Medulla oblongata (tissue), 1 donor: Measurements from ENCODE around the gene ACTN1.

ENCODE experiments used
- DNase-seq: peaks from one replicate; pipeline ENCODE4 v3.0.0-alpha.2; 2015; ENCODE audit errors: extremely low spot score

The ACTN1 gene

DNA sequence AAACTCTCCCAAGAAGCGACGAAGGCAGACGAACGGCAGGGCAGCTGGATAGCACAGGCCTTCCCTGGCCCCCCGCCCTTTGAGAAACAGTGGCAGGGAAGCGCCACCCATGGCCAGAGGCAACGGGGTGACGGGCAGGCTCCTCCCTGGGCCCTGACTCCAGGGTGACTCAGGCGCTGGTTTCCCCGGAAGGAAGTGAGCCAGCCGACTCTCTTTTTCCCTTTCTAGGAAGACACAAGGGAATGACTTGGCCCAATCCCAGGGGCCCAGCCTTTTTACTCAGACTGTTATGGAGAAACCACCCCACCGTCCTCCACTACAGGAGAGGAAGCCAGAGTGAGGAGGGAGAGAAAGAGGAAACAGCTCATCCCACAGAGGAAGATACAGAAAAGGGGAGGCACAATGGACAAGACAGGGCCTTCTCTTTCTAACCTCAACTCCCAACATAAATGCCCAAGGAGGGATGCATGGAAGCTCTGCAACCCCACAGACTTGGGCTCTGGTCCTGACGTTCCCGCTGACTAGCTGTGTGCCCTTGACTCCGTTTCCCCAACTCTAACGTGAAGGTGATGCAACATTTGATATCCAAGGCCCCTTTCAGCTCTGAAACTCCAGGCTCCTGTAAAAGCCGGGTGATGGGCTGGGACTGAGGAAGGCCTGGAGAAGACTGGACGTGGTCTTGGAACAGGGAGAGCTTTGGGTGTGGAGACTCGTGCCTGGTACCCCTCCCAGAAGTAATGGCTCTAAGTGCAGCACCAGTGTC, 27.9 kb downstream of the ACTN1 start:
- DNase-seq, result peak; percentile 34

DNA sequence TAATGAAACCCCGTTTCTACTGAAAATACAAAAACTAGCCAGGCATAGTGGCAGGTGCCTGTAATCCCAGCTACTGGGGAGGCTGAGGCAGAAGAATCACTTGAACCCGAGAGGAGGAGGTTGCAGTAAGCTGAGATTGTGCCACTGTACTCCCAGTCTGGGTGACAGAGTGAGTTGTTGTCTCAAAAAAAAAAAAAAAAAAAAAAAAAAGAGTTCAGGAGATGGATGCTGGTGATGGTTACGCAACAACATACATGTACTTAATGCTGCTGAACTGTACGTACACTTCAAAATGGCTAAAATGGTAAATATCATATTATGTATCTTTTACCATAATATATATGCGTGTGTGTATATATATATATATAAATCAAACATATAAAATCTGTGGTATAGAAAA, 29.0 kb downstream of the ACTN1 start:
- no peak for DNase-seq

- DNase-seq, result no peak
Measured at GRCh38 chr14:68949601-68949965, 29.5 kb downstream of the ACTN1 start.

GRCh38 chr14:68948686-68949600, 30.2 kb downstream of the ACTN1 start:
- no peak for DNase-seq

GRCh38 chr14:68947802-68948201, 31.3 kb downstream of the ACTN1 start:
- no peak for DNase-seq

DNA sequence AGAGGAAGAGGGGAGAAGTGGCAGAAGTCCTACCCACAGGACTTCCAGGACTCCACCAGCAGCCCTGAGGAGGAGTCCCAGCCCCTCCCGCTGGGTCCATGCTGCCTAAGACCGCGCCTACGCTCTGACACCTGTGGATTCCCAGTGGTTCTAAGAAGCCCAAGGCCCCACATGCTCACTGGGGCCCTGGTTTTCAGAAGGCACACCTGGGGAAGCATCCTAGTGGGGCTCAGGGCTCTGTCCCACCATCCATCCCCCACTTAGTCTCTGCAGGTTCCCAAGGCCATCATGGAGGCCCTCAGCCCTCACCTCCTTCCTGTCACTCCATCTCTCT, 32.6 kb downstream of the ACTN1 start:
- DNase-seq, result no peak

- DNase-seq, result no peak
Measured at GRCh38 chr14:68945585-68946488, 33.3 kb downstream of the ACTN1 start.

DNA sequence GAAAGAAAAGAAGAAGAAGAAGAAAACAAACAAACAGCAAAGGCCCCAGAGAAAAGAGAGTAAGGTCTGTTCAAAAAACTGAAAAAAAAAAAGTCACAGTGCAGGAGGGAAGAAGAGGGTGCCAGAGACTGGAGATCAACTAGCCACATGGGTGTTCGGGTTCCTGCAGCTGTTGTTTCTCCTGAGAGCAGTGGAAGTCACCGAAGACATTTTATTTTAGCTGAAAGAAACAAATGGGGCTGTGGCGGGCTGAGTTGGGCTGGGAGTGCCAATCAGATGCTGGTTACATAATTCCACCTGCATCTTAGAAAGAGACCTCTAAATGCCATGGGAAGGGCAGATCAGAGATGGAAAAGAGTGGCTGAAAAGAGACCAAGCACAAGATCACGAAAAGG, 33.9 kb downstream of the ACTN1 start:
- DNase-seq, result no peak

- peak; percentile 29 for DNase-seq
Measured at GRCh38 chr14:68944162-68944561, 34.9 kb downstream of the ACTN1 start.

DNA sequence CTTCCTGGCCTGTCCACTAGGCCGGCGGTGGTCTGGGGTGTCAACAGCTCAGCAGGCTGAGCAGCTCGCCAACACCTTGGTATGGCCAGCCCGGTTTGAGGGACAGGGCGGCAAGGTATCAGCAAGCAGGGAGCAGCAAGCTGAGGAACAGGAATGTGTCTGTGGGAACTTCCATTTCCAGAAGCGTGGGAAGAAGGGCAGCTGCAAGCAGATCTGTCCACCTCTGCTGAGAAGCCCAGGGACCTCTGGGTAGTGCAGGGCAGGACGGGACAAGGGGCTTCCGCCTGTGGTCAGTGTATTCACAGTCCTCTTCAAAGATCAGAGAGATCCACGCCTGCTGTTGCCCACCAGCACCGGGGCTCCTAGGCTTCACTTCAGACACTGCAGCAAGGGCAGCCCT, 36.0 kb downstream of the ACTN1 start:
- no peak for DNase-seq

DNA sequence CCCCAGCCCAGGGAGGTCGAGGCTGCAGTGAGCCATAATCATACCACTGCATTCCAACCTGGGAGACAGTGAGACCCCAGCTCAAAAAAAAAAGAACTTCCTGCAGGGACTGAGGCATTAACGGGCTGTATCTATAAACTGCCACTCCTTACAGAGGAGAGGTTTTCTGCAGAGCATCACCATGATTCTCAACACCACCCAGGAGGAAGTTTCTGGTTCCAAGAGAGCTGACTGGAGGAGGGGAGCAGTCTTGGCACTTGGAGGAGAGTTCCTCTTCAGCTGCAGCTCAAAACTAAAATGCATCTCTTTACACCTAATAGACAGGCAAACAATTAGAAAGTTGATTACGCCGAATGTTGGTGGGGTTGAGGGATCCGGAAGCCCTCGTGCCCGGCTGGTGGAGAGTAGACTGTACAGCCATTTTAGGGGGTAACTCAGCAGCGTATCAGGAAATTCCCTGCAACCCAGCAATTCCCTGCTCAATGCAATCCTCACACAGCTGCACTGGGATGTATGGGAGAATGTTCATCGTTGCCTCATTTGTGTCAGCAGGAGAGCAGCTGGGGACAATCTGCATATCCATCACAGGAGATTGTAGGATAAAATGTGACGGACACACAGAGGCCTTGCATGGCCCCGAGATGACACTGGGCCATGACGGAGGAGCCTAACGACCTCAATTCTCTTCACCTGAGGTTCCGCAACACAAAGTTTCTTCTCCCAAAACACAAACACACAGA, 36.6 kb downstream of the ACTN1 start:
- DNase-seq, result no peak

GRCh38 chr14:68941820-68942219, 37.3 kb downstream of the ACTN1 start:
- no peak for DNase-seq

- no peak for DNase-seq
Measured at GRCh38 chr14:68940614-68941185, 38.4 kb downstream of the ACTN1 start.

DNA sequence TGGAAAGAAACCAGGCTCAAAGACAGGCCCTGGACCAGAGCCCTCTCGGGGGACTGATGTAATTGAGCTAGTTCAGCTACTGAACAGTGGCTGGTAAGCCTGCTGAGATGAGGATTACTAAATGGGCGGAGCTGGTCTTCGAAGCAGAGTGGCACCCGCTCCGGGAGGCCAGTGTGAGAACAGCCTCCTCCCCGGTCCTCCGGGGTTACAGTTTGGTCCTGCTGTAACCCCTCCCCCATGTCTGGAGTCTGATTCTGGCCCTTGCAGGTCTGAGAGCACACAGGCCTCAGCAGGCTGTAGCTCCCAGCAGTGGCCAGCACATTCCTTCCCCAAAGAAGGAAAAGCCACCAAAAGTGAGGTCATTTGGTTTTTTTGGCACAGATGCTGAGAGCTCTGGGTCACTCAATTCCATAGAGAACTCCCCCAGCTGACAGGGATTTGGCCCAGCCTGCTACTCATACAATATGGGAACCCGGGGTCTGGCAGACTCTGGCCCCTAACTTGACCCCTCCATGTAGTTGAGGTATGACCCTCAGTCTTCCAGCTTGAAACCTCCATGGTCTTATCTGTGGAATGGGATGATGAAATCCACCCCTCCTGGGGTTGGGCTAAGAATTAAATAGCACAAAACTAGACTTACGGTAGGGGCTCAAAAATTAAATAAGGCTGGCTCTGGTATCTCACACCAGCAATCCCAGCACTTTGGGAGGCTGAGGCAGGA, 39.0 kb downstream of the ACTN1 start:
- DNase-seq, result peak; percentile 42

GRCh38 chr14:68939181-68939892, 39.8 kb downstream of the ACTN1 start:
- DNase-seq, result no peak

DNA sequence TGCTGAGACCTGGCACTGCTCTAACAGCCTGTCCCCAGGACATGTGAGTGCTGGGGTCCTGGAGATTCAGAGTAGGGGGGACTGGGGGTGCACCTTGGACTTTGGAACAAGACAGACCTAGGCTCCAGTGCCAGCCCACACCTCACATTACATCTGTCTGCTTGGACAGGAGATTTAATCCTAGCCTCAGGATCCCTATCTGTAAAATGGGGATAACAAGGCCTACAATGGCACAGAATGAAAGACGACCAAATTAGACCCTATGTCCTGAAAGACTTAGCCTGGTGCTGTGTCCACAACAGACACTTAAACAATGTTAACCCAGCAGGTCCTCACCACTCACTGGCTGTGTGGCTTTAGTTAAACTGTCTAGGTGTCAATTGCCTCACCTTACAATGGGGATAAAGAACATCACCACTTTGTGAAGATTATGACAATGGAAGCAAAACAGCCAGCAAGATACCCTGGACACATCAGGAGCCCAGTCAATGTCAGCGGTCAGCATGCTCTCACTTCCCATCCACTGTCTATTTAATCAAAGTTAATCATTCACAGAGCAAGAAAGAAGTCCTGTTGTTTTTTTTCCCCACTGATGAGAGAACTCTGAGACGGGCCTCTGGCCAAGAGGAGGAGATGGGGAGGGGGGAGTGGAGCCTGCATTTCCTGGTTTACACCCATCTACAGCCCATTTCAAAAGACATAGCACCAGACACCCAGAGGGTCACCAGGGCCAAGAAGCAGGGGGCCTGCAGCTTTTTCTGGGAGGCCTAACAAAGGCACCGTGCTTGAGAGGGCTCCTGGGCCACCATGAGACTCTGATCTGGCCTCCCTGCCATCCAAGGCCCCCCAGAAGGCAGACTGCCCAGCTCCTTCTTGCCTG, 40.6 kb downstream of the ACTN1 start:
- no peak for DNase-seq

GRCh38 chr14:68937471-68938270, 41.4 kb downstream of the ACTN1 start:
- DNase-seq, result no peak

GRCh38 chr14:68936980-68937379, 42.1 kb downstream of the ACTN1 start:
- no peak for DNase-seq
